ENCODE results near the gene PATL2. TPM values are rescaled to one million over a fixed set of nuclear protein-coding genes. Genes with fewer than 3 reads are reported as not detected.
"Not testable (repeated sequence)": the region's sequence is repeated elsewhere in the genome, so short reads cannot be mapped to it uniquely, and the experiment has no call there.

The PATL2 gene
- total and polyA plus RNA-seq, 3 donors from 2014 or later, result 0.62 to 0.87 (median 0.76) TPM

DNA sequence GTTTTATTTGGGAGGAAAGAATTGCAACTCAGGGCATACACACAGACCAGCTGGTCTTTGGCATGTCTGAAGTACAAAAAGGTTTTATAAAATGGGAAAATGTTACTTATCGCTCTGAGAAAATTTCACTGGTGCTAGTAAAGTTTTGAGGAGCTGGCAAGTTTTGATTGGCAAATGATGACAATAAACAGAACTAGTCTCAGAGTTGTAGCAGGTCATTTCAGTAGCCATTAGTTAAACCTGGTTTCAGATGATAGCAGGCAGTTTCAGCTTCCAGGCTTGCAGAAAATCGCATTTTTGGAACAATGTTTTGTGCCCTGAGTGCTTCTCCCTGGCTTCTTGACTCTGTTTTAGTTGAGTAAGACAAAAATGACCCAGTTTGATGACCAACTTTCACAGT lies 10.9 kb upstream of the PATL2 start:
- Histone ChIP-seq H3K36me3 (ENCODE audit: low read depth, missing control alignments) (no peaks in the 10 kb centered on the region), H3K4me1 (no peaks in the 10 kb centered on the region), H3K4me3 (no peak overlapping the region), H3K27ac (no peak overlapping the region), H3K27me3 (no peaks in the 10 kb centered on the region), H3K9me3 (no peaks in the 10 kb centered on the region)
- intact Hi-C loops (cut with DNase I; ENCODE audit: low total_unique reads), result no loop called here
- WGBS, 2 donors, result 91 to 100% methylated on average over 2 of the region's 2 CpGs
- no peak for TF ChIP-seq POLR2A (IDR thresholded peaks at IDR 0.05)
- TF ChIP-seq, protein P1, sequence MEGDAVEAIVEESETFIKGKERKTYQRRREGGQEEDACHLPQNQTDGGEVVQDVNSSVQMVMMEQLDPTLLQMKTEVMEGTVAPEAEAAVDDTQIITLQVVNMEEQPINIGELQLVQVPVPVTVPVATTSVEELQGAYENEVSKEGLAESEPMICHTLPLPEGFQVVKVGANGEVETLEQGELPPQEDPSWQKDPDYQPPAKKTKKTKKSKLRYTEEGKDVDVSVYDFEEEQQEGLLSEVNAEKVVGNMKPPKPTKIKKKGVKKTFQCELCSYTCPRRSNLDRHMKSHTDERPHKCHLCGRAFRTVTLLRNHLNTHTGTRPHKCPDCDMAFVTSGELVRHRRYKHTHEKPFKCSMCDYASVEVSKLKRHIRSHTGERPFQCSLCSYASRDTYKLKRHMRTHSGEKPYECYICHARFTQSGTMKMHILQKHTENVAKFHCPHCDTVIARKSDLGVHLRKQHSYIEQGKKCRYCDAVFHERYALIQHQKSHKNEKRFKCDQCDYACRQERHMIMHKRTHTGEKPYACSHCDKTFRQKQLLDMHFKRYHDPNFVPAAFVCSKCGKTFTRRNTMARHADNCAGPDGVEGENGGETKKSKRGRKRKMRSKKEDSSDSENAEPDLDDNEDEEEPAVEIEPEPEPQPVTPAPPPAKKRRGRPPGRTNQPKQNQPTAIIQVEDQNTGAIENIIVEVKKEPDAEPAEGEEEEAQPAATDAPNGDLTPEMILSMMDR (IDR thresholded peaks at IDR 0.05), result no peak
- DNase-seq, result no peak

DNA sequence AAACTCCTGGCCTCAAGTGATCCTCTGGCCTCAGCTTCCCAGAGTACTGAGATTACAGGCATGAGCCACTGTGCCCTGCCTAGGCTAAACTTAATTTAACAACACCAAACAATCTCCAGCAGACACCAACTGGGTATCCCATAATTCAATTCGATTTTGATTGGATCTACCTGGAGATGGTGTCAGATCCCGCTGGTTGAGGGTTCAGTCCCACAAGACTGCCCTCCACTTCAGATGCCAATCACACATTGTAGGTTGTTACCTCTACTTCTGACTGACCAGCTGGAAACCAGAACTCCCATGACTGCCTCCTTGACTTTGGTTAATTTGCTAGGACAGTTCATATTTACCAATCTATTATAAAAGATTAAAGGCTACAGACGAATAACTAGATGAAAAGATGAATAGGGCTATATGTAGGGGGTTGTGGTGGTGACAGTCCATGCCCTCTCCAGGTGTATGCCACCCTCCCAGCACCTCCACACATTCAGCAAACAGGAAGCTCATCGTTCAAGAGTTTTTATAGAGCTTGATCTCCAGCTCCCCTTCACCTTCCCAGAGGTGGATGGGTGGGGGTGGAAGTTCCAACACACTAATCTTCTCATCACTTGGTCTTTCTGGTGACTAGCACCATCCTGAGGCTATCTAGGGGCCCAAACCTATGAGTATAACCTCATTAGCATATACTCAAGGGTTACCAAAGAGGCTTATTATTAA lies 9.5 kb upstream of the PATL2 start:
- H3K27ac ChIP-seq, result no peak overlapping the region
- no peak for TF ChIP-seq POLR2A (IDR thresholded peaks at IDR 0.05)
- TF ChIP-seq, protein P1 (IDR thresholded peaks at IDR 0.05), result no peak
- intact Hi-C loops (cut with DNase I; ENCODE audit: low total_unique reads), result no loop called here
- H3K4me3 ChIP-seq, result no peak overlapping the region
- WGBS, 2 donors, result 84 to 87% methylated on average over 4 of the region's 4 CpGs
- no peaks in the 10 kb centered on the region for H3K4me1 ChIP-seq
- no peak for DNase-seq
- no peaks in the 10 kb centered on the region for H3K9me3 ChIP-seq
- no peaks in the 10 kb centered on the region for H3K27me3 ChIP-seq
- H3K36me3 ChIP-seq (ENCODE audit: low read depth, missing control alignments), result no peaks in the 10 kb centered on the region

DNA sequence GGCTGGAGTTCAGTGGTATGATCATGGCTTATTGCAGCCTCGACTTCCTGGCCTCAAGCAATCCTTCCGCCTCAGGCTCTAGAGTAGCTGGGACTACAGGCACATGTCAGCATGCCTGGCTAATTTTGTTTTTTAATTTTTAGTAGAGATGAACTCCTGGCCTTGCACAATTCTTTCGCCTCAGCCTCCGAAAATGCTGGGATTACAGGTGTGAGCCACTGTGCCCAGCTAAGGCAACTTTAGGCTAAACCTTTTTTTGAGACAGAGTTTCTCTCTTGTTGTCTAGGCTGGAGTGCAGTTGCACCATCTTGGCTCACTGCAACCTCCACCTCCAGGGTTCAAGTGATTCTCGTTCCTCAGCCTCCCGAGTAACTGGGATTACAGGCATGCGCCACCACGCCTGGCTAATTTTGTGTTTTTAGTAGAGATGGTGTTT lies 8.9 kb upstream of the PATL2 start:
- H3K9me3 ChIP-seq; DNase-seq; H3K36me3 ChIP-seq (ENCODE audit: low read depth, missing control alignments); H3K27ac ChIP-seq; H3K4me3 ChIP-seq; H3K27me3 ChIP-seq; intact Hi-C loops (cut with DNase I; ENCODE audit: low total_unique reads); H3K4me1 ChIP-seq: not testable (repeated sequence)
- 94 to 95% methylated on average over 8 of the region's 8 CpGs for WGBS, 2 donors

DNA sequence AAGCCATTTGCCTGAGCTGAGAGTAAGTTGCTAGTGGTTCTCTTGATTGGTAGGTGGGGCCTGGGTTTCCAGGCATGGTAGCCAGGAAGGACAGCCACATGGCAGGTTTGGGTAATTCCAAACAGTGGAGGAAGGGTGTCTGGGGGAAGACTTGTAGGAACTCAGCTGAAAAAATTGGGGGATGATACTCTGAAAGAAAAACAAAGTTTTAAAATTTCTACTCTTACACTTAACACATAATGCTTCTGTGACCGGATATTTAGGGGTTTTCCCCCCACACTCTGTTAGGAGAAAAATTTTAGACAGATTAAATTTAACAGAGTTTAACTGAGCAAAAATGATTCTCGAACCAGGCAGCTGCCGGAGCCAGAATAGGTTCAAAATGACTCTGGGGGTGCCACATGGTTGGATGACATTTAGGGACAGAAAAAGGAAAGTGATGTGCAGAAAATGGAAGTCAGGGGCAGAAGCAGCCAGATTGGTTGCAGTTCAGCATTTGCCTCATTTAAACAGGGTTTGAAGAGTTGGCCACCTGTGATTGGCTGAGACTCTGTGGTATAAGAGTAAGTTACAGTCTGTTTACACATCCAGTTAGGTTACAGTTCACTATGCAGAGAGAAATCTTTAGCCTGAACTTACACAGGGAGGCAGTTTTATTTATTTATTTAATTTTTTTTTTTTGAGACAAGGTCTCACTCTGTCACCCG lies 8.3 kb upstream of the PATL2 start:
- H3K4me1 ChIP-seq, result no peaks in the 10 kb centered on the region
- no peak overlapping the region for H3K4me3 ChIP-seq
- intact Hi-C loops (cut with DNase I; ENCODE audit: low total_unique reads), result no loop called here
- DNase-seq, result no peak
- 86 to 88% methylated on average over 4 of the region's 4 CpGs for whole genome bisulfite sequencing, 2 donors
- H3K36me3 ChIP-seq (ENCODE audit: low read depth, missing control alignments), result no peaks in the 10 kb centered on the region
- no peak overlapping the region for H3K27ac ChIP-seq
- H3K9me3 ChIP-seq, result no peaks in the 10 kb centered on the region
- H3K27me3 ChIP-seq, result no peaks in the 10 kb centered on the region
- TF ChIP-seq, protein P1 (IDR thresholded peaks at IDR 0.05), result no peak
- TF ChIP-seq POLR2A (IDR thresholded peaks at IDR 0.05), result no peak

DNA sequence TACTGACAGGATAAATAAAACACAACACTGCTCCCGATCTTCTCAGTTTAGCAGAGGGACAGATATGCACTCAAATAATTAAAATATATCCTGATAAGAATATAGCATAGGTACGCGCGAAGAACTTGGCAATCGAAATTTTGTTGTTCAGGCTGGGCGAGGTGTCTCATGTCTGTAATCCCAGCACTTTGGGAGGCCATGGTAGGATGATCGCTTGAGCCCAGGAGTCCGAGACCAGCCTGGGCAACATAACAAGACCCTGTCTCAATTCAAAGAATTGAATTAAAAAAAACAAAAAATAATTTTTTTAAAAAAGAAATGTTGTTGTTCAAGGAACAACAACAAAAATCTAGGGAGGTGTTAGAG lies 7.8 kb upstream of the PATL2 start:
- H3K9me3 ChIP-seq, result no peaks in the 10 kb centered on the region
- intact Hi-C loops (cut with DNase I; ENCODE audit: low total_unique reads), result no loop called here
- no peaks in the 10 kb centered on the region for H3K36me3 ChIP-seq (ENCODE audit: low read depth, missing control alignments)
- H3K4me3 ChIP-seq, result no peak overlapping the region
- no peak for DNase-seq
- H3K4me1 ChIP-seq, result no peaks in the 10 kb centered on the region
- H3K27ac ChIP-seq, result no peak overlapping the region
- TF ChIP-seq, protein P1 (IDR thresholded peaks at IDR 0.05), result no peak
- TF ChIP-seq POLR2A (IDR thresholded peaks at IDR 0.05), result no peak
- H3K27me3 ChIP-seq, result no peaks in the 10 kb centered on the region
- 85 to 92% methylated on average over 8 of the region's 8 CpGs for WGBS, 2 donors

Measured in testis (tissue), 3 donors.